ENCODE data around the gene ANKRD13C.

Gene ANKRD13C

DNA sequence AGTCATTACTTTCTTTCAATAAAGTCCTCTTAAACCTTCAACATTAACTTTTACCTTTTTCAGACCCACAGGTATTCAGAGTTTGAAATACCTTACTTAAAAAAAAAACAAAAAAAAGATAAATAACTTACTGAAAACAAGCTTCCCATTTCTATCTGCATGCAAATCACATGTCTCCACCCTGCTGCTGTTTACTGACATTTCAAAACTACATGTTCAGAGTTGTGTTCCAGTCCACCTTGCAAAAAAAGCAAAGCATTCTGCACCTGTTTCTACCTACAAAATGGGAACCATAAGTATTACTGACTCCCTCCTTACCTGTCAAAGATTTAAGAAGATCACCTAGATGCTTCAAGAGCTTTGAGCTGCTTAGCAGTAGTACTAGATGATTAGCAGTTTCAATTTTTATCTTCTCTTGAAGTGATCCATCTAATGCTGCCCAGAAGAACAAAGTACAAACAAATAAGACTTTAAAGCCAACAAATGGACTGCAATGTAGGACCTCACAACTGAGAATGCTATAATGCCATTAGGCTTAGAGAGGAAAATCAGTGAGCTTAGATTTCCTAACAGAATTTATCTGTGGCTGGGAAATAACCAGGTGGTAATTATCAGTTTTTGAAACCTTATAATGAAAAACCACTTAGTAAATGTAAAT, 61.2 kb downstream of the ANKRD13C start:
- no peak for DNase-seq

GRCh38 chr1:70290218-70290617, 64.3 kb downstream of the ANKRD13C start:
- DNase-seq: no peak

DNA sequence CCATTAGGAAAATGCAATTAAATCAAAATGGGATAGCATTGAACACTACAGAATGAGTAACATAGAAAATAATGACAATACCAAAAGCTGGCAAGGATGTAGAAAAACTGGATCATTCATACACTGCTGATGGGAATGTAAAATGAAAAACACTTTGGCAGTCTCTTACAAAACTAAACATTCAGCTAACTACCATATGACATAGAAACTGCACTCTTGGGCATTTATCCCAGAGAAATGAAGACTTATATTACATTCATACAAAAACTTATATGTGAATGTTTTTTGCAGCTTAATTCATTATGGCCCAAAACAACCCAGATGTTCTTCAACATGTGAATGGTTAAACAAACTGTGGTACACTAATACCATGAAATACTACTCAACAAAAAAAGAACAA, 66.4 kb downstream of the ANKRD13C start:
- no peak for DNase-seq

GRCh38 chr1:70286453-70286852, 68.1 kb downstream of the ANKRD13C start:
- no peak for DNase-seq

DNA sequence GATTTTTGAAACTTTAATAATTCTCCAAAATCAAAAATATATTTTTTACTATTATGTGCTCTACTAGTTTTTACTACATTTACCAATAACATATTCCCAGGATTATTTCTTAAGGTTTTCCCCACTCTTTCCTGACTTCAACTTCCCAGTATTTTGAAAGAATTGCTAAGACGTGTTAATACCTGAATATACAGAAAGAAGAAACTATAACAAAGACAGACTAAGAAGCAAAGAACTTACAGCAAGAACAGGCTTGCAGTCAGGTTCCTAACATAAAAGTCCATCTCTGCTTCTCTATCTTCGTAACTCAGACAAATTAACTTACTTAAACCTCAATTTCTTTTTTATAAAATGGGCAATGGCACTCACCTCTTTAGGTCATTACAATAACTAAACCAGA, 70.2 kb downstream of the ANKRD13C start:
- DNase-seq: no peak

DNA sequence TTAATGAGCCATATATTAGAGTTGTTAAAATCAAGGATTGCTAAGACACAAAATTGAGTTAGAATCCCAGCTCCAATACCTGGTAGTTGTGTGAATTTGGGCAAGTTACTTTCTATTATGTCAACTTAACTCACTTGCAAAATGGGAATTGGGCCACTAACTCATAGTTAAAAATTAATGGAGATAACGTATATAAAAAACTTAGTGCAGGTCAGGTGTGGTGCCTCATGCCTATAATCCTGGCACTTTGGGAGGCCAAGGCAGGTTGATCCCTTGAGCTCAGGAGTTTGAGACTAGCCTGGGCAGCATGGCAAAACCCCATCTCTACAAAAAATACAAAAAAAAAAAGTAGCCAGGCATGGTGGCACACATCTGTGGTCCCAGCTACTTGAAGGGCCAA, 75.8 kb downstream of the ANKRD13C start:
- DNase-seq: no peak

- no peak for DNase-seq
Measured at GRCh38 chr1:70277875-70278274, 76.6 kb downstream of the ANKRD13C start.

- no peak for DNase-seq
Measured at GRCh38 chr1:70265946-70266345, 88.6 kb downstream of the ANKRD13C start.

DNA sequence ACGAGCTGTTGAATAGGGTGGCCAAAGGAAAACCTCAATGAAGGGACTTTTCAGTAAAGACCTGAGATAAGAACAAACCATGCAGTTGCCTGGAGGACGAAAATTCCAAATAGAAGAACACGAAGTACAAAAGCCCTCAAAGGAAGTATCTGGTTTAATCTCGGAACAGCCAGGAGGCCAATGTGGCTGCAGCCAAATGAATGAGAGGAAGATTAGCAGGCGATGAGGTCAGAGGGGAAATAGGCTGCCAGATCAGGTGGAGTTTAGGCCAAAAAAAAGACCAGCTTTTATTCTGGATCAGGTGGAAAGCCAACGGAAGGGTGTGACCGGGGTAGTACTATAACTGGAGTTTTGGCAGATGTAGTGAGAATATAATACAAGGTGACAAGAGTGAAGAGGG, 89.7 kb downstream of the ANKRD13C start:
- DNase-seq: peak; percentile 80

- DNase-seq: no peak
Measured at GRCh38 chr1:70256664-70257063, 97.9 kb downstream of the ANKRD13C start.

GRCh38 chr1:70248729-70249128, 105.8 kb downstream of the ANKRD13C start:
- DNase-seq: no peak

- no peak for DNase-seq
Measured at GRCh38 chr1:70247768-70248167, 106.8 kb downstream of the ANKRD13C start.

DNA sequence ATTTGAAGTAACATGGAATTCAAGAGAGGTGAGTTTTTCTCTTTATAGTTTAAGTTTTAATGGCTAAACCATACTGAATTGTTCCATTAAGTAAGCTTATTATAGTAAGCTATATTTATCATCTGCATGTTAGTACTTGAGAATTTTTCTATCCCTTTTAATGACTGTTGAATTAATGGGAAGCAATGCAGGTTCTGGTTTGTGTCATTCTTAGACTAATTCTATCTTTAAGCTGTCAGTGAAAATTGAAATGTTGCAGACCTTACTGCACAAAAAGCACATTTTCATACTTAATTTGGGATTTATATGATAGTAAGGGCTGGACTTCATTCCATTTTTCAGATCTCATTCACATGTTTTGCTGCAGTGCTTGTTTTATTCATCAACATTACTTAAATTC, 107.4 kb downstream of the ANKRD13C start:
- DNase-seq: no peak

- no peak for DNase-seq
Measured at GRCh38 chr1:70239940-70240339, 114.6 kb downstream of the ANKRD13C start.

GRCh38 chr1:70234733-70235132, 119.8 kb downstream of the ANKRD13C start:
- DNase-seq: no peak

DNA sequence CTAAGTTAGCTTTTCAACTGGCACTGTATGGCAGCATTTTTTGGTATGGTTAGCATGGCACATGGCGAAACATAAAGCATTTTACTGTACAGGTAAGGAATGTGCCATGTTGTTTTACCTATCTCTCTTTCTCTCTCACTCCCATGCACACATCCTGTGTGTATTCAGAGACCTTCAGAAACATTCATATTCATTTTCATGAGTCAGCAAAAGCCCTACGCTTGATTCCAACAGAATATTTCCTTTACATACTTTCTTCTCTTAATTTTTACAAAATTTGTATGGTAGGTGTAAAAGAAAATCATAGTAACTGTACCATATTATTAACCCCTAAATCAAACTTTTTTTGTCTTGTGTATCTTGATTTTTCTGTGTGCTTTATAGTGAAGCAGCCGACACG, 123.0 kb downstream of the ANKRD13C start:
- no peak for DNase-seq

DNA sequence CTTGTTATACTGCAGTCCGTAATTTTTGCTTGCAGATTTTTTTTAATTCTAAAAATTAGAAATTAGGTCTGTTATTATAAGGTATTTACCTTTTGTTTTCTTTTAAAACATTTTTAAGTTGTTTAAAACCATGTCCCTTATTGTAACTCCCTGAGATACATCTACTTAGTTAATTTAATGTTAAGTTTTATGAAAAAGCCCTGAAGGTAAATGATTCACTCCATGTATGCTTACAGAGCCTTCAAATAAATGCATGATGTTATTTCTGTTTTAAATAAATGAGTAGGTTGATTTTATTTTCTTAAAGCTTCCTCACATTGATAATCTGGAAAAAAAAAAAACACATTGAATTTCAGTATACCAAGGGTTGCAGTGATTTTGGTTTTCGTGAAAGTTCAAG, 125.9 kb downstream of the ANKRD13C start:
- DNase-seq: no peak

DNA sequence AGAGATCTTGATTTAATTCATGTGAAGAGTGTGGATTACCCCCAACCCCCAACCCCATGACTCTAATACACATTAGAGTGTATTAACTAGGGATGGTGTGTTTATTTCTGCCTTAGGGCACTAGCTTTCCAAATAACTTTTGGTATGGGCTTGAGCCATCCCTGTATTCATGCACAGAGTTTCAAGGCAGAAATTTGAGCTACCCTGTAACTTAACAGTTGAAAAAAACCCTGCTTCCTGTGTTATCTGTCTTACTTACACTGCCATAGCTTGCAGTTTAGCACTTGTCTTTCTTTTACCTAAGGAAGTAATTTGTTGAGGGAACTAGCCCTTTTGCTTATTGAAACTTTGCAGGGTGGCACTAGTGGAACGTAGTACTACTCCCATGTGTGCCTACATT, 127.1 kb downstream of the ANKRD13C start:
- peak; percentile 38 for DNase-seq

GRCh38 chr1:70224954-70225353, 129.6 kb downstream of the ANKRD13C start:
- no peak for DNase-seq

- no peak for DNase-seq
Measured at GRCh38 chr1:70222716-70223235, 131.7 kb downstream of the ANKRD13C start.

DNA sequence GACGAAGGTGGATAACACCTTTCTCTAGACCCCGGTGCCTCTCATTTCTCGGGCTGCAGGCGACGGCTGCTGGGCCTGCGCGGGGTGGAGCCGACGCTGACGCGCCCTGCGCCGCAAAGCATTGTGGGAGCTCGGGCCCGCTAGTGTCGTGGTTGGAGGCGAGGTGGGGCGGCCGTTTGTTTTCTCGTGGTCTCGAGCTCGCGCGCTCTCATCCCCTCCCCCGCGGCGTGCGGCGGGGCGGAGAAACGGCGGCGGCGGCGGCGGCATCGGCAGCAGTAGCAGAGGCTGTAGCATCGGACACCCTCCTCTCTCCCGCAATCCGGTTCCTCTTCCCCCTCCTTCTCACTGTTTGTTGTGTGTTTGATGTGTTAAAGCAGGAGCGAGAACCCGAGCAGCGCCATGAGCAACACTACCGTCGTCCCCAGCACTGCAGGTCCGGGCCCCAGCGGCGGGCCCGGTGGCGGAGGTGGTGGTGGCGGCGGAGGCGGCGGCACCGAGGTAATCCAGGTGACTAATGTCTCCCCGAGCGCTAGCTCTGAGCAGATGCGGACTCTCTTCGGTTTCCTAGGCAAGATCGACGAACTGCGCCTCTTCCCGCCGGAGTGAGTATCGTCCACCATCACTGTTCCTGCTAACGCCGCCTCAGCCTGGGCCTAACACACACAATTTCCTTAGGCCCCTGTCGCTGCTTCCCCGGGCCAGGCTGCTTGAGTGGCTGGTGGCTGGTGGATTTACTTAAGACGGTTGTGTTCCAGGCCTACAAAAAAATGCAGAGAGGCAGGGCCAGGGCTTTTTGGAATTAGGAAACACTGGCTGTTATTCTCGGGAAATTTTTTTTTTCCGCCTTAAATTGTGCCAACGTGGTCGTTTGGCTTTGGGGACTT, 133.0 kb downstream of the ANKRD13C start, which contains the start of gene SRSF11:
Gene SRSF11 (plus strand): TSS at position 143 of the 884 bp plus-strand sequence. CDS start 257 bp downstream, at position 400.
- DNase-seq: peak; percentile 98

DNA sequence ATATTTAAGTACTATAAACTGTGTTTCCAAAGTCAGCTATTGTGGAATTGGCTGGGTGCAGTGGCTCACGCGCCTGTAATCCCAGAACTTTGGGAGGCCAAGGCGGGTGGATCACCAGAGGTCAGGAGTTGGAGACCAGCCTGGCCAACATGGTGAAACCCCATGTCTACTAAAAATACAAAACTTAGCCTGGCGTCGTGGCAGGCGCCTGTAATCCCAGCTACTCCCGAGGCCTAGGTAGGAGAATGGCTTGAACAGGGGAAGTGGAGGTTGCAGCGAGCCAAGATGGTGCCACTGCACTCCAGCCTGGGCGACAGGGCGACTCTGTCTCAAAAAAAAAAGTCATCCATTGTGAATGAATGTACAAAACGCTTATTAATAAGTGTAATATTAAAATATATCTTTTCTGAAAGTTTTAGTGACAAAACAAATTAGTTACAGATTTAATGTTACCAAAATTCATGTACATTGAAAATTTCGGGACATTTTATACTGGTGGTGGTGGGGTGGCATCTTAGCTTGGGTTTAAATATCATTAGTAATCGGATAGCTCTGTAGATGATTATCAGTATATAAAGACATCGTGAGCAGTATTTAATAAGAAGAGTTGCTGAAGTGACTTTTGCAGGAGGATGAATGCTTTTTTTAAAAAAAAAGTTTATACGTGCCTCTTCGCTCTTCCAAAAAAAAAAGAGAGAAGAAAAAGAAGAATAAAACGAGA, 133.8 kb downstream of the ANKRD13C start:
- no peak for DNase-seq

DNA sequence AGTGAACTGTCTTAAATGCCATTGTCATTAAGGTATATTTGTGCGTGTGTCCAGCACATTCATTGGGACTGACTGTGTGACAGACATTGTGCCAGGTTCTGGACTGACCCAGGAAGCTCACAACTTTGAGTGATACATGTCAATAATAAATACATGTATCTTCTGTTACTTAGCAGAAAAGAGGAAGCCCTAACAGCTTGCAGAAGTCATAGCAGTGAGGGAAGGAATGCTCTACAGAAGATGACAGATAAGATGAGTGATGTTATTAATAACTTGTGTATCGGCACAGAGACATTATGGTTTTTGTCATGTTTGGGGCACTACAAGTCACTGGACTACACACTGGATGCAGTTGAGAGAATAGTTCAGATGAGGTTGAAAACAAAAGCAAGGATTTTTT, 134.5 kb downstream of the ANKRD13C start:
- peak; percentile 84 for DNase-seq
